ENCODE results near the gene AP3S2. TPM values are rescaled to one million over a fixed set of nuclear protein-coding genes. Genes with fewer than 3 reads are reported as not detected.

The AP3S2 gene
- total and polyA plus RNA-seq, 2 of the 4 experiments (the other 2 are of a cell fraction) = 12.6 to 34.1 TPM

DNA sequence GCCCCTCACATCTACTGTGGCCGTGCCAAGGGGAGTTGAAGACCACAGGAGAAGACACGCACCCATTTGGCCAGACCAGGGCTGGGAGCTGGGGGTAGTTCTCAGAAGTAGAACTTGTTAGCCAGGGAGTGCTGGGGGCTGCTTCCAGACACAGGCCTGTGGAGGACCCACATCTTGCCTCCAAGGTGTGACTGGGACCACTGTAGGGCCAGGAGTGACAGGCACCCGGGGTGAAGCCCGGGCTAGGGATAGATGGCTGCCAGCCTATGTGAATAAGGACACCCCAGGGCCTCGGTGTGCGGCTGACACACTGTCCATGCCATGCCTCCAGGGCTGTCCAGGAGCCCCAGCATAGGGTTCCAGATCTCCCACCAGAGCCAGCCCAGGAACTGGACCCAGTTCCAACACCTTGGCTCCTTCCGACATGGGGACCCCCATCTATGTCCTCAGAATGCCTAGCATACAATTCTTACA, 80.9 kb downstream of the AP3S2 start:
- Histone ChIP-seq H3K4me3 (ENCODE audit: insufficient read depth, low read depth, low read length) (no peak overlapping the region), H3K18ac (ENCODE audit: low read depth, low read length) (no peak overlapping the region), H3K14ac (replicated peaks; ENCODE audit: low read depth, low read length) (peak overlapping the region; percentile 89; the same call in 1 of the 2 replicates), H3K27ac (ENCODE audit: insufficient read depth, low read length) (no peak overlapping the region), H2AK9ac (replicated peaks; ENCODE audit: low read depth, low read length, poor library complexity) (peak overlapping the region; percentile 36), H3K23ac (ENCODE audit: low read depth, low read length) (no peak overlapping the region), H2BK5ac (ENCODE audit: low read depth, low read length, poor library complexity, severe bottlenecking) (no peak overlapping the region), H3K9me3 (ENCODE audit: control insufficient read depth, insufficient read depth, low read length) (peaks cover 3% of the 10 kb centered on the region), H2BK15ac (ENCODE audit: low read depth, low read length) (no peak overlapping the region), H3K9ac (ENCODE audit: low read depth, low read length) (no peak overlapping the region), H4K20me1 (ENCODE audit: insufficient read depth, low read length) (peaks cover 5% of the 10 kb centered on the region; the same call in 1 of the 2 replicates), H3K36me3 (ENCODE audit: control insufficient read depth, insufficient read depth, low read length) (no peaks in the 10 kb centered on the region), H3K4me1 (ENCODE audit: control insufficient read depth, insufficient read depth, low read length) (peaks cover 23% of the 10 kb centered on the region), H4K8ac (ENCODE audit: low read depth in 2 of 2, low read length in 2 of 2) (no peak overlapping the region), H3K9me1 (ENCODE audit: insufficient read depth, low read length) (peaks cover 31% of the 10 kb centered on the region), H4K5ac (ENCODE audit: low read depth, low read length) (no peak overlapping the region), H2AK5ac (ENCODE audit: low read depth, low read length) (peak overlapping the region; percentile 40; the same call in 1 of the 2 replicates), H2BK20ac (ENCODE audit: low read depth, low read length) (no peak overlapping the region), H3K4me2 (ENCODE audit: low read depth, low read length) (peak overlapping the region; percentile 65; the same call in 1 of the 2 replicates), H3K79me1 (ENCODE audit: low read depth in 1 of 2, low read length in 2 of 2) (peaks cover 2 to 60% of the 10 kb centered on the region in 2 experiments; a peak in 3 of 4 replicates), H2AFZ (replicated peaks; ENCODE audit: low read length, poor library complexity) (no peak overlapping the region), H3K4ac (ENCODE audit: low read depth, low read length) (no peak overlapping the region), H4K91ac (ENCODE audit: insufficient read depth, low read depth, low read length) (no peak overlapping the region), H3K27me3 (ENCODE audit: control insufficient read depth, insufficient read depth, low read length) (no peaks in the 10 kb centered on the region), H3K56ac (ENCODE audit: extremely low read depth, insufficient read depth, low read length) (no peak overlapping the region), H2BK120ac (ENCODE audit: low read depth, low read length) (no peak overlapping the region)
- BruUV-seq (replicated peaks) = no TSS peak
- WGBS, 2 experiments (ENCODE audit: extremely low coverage in 2 of 2, insufficient read length in 1 of 2) = 88% methylated on average over 4 of the region's 7 CpGs; no CpG with 5 or more reads in 1 of the 2 experiments
- intact Hi-C loops (cut with micrococcal nuclease) (no loop called here), in situ Hi-C loops (cut with MboI; ENCODE audit: low sequenced_read_pairs) (no loop called here), dilution Hi-C loops (cut with HindIII; ENCODE audit: low sequenced_read_pairs, unreplicated experiment) (no loop called here)
- POLR2A ChIA-PET (ENCODE audit: unreplicated experiment) = no interaction called here
- no peak for TF ChIP-seq RCOR1 (IDR thresholded peaks at IDR 0.05; ENCODE audit: insufficient replicate concordance, low read length)
- TF ChIP-seq RFX5 (IDR thresholded peaks at IDR 0.05; ENCODE audit: low read depth, low read length) = no peak
- TF ChIP-seq, protein P1, sequence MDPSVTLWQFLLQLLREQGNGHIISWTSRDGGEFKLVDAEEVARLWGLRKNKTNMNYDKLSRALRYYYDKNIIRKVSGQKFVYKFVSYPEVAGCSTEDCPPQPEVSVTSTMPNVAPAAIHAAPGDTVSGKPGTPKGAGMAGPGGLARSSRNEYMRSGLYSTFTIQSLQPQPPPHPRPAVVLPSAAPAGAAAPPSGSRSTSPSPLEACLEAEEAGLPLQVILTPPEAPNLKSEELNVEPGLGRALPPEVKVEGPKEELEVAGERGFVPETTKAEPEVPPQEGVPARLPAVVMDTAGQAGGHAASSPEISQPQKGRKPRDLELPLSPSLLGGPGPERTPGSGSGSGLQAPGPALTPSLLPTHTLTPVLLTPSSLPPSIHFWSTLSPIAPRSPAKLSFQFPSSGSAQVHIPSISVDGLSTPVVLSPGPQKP (IDR thresholded peaks at IDR 0.05; ENCODE audit: borderline replicate concordance, low read depth, low read length) = no peak
- TF ChIP-seq MAFK (IDR thresholded peaks at IDR 0.05; ENCODE audit: low read depth, low read length) = no peak
- TF ChIP-seq, protein P2, sequence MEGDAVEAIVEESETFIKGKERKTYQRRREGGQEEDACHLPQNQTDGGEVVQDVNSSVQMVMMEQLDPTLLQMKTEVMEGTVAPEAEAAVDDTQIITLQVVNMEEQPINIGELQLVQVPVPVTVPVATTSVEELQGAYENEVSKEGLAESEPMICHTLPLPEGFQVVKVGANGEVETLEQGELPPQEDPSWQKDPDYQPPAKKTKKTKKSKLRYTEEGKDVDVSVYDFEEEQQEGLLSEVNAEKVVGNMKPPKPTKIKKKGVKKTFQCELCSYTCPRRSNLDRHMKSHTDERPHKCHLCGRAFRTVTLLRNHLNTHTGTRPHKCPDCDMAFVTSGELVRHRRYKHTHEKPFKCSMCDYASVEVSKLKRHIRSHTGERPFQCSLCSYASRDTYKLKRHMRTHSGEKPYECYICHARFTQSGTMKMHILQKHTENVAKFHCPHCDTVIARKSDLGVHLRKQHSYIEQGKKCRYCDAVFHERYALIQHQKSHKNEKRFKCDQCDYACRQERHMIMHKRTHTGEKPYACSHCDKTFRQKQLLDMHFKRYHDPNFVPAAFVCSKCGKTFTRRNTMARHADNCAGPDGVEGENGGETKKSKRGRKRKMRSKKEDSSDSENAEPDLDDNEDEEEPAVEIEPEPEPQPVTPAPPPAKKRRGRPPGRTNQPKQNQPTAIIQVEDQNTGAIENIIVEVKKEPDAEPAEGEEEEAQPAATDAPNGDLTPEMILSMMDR (conservative IDR thresholded peaks at IDR 0.05; ENCODE audit: low read depth, low read length) = no peak
- TF ChIP-seq SMC3 (IDR thresholded peaks at IDR 0.05; ENCODE audit: low read depth, low read length) = no peak
- no peak for TF ChIP-seq BHLHE40 (IDR thresholded peaks at IDR 0.05; ENCODE audit: low read depth, low read length)
- TF ChIP-seq MXI1 (IDR thresholded peaks at IDR 0.05; ENCODE audit: borderline replicate concordance, low read depth, low read length) = no peak
- TF ChIP-seq CEBPB (IDR thresholded peaks at IDR 0.05; ENCODE audit: low read depth, low read length) = no peak
- TF ChIP-seq FOS (IDR thresholded peaks at IDR 0.05; ENCODE audit: low read depth, low read length) = no peak
- no peak for TF ChIP-seq RAD21 (IDR thresholded peaks at IDR 0.05; ENCODE audit: low read length)
- no peak for TF ChIP-seq NFE2L2 (IDR thresholded peaks at IDR 0.05; ENCODE audit: low read depth, low read length)
- no peak for TF ChIP-seq POLR2A (IDR thresholded peaks at IDR 0.05; ENCODE audit: low read depth, low read length)
- ATAC-seq (ENCODE audit: low read depth) (no peak), DNase-seq (no peak)
- CTCF ChIA-PET = no interaction called here
